Mesothelial cell of epicardium (in vitro differentiated cells): ENCODE measurements around the gene AKT1. TPM values are rescaled to one million over a fixed set of nuclear protein-coding genes. Genes with fewer than 3 reads are reported as not detected.

ENCODE experiments used
- DNase-seq, 2 experiments: peaks; one replicate each; pipeline ENCODE4 v3.0.0; 2021; ENCODE audit warnings: low spot score in 2 of 2; ENCODE audit not compliant: unreplicated experiment in 2 of 2
- H3K27ac Mint-ChIP-seq: 2 replicates; pipeline ENCODE4 v1.8.0; 2021; ENCODE audit warnings: mixed read lengths
- H3K27me3 Mint-ChIP-seq: 2 replicates; pipeline ENCODE4 v1.8.0; 2021; ENCODE audit warnings: low read depth, mixed read lengths
- H3K36me3 Mint-ChIP-seq: 2 replicates; pipeline ENCODE4 v1.8.0; 2021; ENCODE audit warnings: mixed read lengths
- H3K4me1 Mint-ChIP-seq: 2 replicates; pipeline ENCODE4 v1.8.0; 2021; ENCODE audit warnings: mixed read lengths
- H3K4me3 Mint-ChIP-seq: 2 replicates; pipeline ENCODE4 v1.8.0; 2021; ENCODE audit warnings: mild to moderate bottlenecking, moderate library complexity, mixed read lengths
- H3K9me3 Mint-ChIP-seq: 2 replicates; pipeline ENCODE4 v1.8.0; 2021; ENCODE audit warnings: mixed read lengths
- total RNA-seq: library from RNA; stranded (reverse); gene quantifications from 3 replicates; pipeline ENCODE4 v1.2.1, GENCODE V29; 2021
- TF ChIP-seq, protein P1 (sequence below): fragments of 200-600 bp; sonication (generic); IDR thresholded peaks from one replicate; pipeline ENCODE4 v1.5.0; 2021; ENCODE audit warnings: antibody characterized with exemption; ENCODE audit not compliant: unreplicated experiment

Gene AKT1
- total RNA-seq, 1 donor from 2014 or later = 122 TPM

DNA sequence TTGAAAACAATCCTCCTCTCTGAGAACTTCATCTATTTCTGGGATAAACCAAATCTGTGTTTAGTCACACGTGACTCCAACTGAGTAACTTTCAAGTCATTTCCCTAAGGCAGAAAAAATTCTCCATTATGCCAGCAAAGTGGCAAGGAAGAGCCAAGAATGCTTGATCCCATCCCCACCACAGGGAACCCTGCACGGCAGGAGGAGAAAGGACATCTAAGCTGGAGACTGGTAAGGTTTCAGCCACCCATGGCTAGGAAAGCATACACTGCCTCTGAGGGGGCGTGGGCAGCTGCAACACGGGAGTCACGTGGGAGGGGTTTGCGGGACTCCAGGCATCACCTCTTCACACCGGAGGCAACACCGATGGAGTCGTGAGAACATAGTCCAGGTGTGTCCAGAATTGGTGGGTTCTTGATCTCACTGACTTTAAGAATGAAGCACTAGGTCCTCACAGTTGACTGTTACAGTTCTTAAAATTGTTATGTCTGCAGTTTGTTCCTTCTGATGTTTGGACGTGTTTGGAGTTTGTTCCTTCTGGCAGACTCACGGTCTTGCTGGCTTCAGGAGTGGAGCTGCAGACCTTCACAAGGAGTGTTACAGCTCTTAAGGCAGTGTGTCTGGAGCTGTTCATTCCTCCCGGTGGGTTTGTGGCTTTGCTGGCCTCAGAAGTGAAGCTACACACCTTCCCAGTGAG is 45.3 kb downstream of the AKT1 start:
- no peak overlapping the region for H3K4me3 Mint-ChIP-seq
- no peaks in the 10 kb centered on the region for H3K9me3 Mint-ChIP-seq
- no peak for DNase-seq
- no peaks in the 10 kb centered on the region for H3K36me3 Mint-ChIP-seq
- TF ChIP-seq, protein P1, sequence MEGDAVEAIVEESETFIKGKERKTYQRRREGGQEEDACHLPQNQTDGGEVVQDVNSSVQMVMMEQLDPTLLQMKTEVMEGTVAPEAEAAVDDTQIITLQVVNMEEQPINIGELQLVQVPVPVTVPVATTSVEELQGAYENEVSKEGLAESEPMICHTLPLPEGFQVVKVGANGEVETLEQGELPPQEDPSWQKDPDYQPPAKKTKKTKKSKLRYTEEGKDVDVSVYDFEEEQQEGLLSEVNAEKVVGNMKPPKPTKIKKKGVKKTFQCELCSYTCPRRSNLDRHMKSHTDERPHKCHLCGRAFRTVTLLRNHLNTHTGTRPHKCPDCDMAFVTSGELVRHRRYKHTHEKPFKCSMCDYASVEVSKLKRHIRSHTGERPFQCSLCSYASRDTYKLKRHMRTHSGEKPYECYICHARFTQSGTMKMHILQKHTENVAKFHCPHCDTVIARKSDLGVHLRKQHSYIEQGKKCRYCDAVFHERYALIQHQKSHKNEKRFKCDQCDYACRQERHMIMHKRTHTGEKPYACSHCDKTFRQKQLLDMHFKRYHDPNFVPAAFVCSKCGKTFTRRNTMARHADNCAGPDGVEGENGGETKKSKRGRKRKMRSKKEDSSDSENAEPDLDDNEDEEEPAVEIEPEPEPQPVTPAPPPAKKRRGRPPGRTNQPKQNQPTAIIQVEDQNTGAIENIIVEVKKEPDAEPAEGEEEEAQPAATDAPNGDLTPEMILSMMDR = no peak
- peaks cover 30% of the 10 kb centered on the region for H3K4me1 Mint-ChIP-seq
- no peak overlapping the region for H3K27ac Mint-ChIP-seq
- no peaks in the 10 kb centered on the region for H3K27me3 Mint-ChIP-seq

DNA sequence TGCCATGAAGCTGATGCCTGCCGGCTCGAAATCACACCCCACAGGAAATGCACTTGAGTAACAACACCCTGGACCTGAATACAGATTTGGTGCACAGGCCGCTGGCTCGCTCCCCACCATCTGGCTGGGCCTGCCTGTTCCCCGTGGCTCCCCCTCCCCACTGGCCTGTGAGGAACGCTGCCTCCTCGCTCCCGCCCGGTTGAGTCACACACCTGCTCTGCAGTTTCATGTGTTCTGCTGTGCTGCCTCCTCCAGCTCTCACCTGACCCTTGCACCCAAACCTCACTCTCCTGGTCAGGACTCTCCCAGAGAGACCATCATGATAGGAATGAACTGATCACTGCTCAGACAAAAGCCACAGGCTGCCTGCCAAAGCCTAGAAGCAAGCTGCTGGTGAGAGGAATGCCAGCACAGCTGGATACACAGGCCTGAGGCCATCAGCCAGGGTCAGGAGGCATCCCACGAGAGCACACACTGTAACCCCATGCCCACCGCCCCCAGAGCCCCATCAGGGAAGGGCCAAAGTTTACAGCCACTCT is 46.4 kb downstream of the AKT1 start:
- H3K27me3 Mint-ChIP-seq = no peaks in the 10 kb centered on the region
- peak overlapping the region; percentile 49 for H3K27ac Mint-ChIP-seq
- peaks cover 27% of the 10 kb centered on the region for H3K4me1 Mint-ChIP-seq
- no peak overlapping the region for H3K4me3 Mint-ChIP-seq
- TF ChIP-seq, protein P1 = no peak
- no peaks in the 10 kb centered on the region for H3K9me3 Mint-ChIP-seq
- DNase-seq = no peak
- H3K36me3 Mint-ChIP-seq = no peaks in the 10 kb centered on the region

DNA sequence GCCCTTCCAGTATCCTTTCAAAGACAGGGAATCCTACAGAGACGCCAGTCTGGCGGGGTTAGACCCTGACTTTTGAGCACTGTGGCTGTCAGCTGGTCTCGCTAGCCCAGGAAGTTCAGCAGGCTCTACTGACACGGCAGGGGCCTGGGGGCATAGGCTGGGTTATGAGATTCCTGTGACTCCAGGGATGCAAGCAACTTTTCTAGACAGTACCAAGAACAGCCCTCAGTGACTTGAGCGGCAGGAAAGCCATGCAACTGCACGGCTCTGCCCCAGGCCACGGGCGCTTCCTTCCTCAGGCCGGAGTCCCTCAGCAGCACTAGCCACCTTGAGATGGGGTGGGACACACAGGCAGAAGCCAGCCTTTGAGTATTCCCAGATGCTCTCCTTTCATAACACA is 47.7 kb downstream of the AKT1 start:
- no peak for DNase-seq
- peaks cover 3% of the 10 kb centered on the region for H3K36me3 Mint-ChIP-seq
- H3K27ac Mint-ChIP-seq = peak overlapping the region; percentile 56
- H3K4me3 Mint-ChIP-seq = no peak overlapping the region
- no peaks in the 10 kb centered on the region for H3K27me3 Mint-ChIP-seq
- TF ChIP-seq, protein P1 = no peak
- H3K9me3 Mint-ChIP-seq = no peaks in the 10 kb centered on the region
- H3K4me1 Mint-ChIP-seq = peaks cover 19% of the 10 kb centered on the region

DNA sequence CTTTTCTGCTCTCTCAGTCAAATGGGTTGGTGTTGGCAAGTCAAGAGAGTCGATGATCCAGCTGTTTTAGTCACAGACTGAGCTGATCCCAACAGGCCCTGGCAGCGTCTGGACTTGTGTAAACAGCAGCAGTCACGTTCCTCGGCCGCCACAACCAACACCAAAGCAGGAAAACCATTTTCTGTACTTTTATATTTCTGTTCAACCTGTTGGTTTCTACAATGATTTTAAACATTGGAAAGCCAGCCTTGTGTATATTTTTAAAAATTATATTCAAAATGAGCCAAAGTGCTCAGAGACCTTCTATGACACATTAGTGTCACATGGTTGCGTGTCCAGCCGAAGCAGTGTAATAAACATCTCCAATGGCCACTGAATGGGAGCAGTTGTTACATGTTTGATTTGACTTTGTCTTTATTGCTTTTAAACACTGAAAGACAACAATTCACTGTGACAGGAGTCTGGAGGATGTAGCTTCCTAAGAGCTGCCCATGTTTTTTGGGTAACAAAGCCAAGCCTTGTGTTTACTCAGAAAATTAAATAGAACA is 48.5 kb downstream of the AKT1 start:
- Mint-ChIP-seq H3K9me3 (no peaks in the 10 kb centered on the region), H3K27me3 (no peaks in the 10 kb centered on the region), H3K36me3 (peaks cover 3% of the 10 kb centered on the region), H3K4me3 (no peak overlapping the region), H3K27ac (peak overlapping the region; percentile 21), H3K4me1 (peaks cover 19% of the 10 kb centered on the region)
- TF ChIP-seq, protein P1 = no peak
- no peak for DNase-seq

DNA sequence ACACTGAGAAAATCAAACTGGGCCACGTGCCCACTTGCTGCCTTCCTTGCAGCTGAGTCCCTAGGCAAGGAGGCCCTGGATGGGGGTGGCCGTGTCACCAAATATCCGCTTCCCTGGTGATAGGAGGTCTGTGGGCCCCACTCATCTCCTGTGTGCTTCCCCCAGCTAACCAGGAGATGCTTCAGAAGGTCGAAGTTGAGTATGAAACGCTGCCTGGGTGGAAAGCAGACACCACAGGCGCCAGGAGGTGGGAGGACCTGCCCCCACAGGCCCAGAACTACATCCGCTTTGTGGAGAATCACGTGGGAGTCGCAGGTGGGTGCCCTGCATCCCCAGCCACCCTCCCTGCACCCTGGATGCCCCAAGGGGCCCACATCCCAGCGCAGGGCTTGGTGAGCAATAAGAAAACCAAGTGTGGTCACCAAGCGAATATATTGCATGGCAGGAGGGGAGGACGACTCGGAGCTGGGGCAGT is 49.4 kb downstream of the AKT1 start:
- Mint-ChIP-seq H3K4me1 (peaks cover 19% of the 10 kb centered on the region), H3K36me3 (peaks cover 3% of the 10 kb centered on the region), H3K9me3 (no peaks in the 10 kb centered on the region), H3K4me3 (no peak overlapping the region), H3K27ac (no peak overlapping the region), H3K27me3 (no peaks in the 10 kb centered on the region)
- TF ChIP-seq, protein P1 = no peak
- no peak for DNase-seq
